Measurements from ENCODE around the gene ATG4B. TPM values are rescaled to one million over a fixed set of nuclear protein-coding genes. Genes with fewer than 3 reads are reported as not detected.

The ATG4B gene
- total and polyA plus RNA-seq, 2 of the 8 experiments (the other 6 are each of a cell fraction or from before 2014, with no cell fraction given): 103 to 155 TPM

DNA sequence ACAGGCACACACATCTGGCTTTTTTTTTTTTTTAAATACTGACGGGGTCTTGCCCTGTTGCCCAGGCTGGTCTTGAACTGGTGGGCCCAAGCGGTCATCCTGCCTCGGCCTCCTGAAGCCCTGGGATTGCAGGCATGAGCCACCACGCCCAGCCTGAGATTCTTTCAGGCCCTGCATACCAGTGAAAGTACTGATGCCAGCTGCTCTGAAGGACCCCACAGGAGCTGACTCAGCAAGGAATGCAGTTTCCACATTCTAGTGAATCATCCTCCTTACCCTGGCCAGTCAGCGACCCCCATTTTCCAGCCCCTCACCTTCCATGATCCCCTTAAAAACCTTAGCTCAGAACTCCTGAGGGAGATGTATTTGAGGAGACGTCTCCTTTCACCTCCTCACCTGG lies 55.0 kb downstream of the ATG4B start (continued):
- TF ChIP-seq, protein P1, sequence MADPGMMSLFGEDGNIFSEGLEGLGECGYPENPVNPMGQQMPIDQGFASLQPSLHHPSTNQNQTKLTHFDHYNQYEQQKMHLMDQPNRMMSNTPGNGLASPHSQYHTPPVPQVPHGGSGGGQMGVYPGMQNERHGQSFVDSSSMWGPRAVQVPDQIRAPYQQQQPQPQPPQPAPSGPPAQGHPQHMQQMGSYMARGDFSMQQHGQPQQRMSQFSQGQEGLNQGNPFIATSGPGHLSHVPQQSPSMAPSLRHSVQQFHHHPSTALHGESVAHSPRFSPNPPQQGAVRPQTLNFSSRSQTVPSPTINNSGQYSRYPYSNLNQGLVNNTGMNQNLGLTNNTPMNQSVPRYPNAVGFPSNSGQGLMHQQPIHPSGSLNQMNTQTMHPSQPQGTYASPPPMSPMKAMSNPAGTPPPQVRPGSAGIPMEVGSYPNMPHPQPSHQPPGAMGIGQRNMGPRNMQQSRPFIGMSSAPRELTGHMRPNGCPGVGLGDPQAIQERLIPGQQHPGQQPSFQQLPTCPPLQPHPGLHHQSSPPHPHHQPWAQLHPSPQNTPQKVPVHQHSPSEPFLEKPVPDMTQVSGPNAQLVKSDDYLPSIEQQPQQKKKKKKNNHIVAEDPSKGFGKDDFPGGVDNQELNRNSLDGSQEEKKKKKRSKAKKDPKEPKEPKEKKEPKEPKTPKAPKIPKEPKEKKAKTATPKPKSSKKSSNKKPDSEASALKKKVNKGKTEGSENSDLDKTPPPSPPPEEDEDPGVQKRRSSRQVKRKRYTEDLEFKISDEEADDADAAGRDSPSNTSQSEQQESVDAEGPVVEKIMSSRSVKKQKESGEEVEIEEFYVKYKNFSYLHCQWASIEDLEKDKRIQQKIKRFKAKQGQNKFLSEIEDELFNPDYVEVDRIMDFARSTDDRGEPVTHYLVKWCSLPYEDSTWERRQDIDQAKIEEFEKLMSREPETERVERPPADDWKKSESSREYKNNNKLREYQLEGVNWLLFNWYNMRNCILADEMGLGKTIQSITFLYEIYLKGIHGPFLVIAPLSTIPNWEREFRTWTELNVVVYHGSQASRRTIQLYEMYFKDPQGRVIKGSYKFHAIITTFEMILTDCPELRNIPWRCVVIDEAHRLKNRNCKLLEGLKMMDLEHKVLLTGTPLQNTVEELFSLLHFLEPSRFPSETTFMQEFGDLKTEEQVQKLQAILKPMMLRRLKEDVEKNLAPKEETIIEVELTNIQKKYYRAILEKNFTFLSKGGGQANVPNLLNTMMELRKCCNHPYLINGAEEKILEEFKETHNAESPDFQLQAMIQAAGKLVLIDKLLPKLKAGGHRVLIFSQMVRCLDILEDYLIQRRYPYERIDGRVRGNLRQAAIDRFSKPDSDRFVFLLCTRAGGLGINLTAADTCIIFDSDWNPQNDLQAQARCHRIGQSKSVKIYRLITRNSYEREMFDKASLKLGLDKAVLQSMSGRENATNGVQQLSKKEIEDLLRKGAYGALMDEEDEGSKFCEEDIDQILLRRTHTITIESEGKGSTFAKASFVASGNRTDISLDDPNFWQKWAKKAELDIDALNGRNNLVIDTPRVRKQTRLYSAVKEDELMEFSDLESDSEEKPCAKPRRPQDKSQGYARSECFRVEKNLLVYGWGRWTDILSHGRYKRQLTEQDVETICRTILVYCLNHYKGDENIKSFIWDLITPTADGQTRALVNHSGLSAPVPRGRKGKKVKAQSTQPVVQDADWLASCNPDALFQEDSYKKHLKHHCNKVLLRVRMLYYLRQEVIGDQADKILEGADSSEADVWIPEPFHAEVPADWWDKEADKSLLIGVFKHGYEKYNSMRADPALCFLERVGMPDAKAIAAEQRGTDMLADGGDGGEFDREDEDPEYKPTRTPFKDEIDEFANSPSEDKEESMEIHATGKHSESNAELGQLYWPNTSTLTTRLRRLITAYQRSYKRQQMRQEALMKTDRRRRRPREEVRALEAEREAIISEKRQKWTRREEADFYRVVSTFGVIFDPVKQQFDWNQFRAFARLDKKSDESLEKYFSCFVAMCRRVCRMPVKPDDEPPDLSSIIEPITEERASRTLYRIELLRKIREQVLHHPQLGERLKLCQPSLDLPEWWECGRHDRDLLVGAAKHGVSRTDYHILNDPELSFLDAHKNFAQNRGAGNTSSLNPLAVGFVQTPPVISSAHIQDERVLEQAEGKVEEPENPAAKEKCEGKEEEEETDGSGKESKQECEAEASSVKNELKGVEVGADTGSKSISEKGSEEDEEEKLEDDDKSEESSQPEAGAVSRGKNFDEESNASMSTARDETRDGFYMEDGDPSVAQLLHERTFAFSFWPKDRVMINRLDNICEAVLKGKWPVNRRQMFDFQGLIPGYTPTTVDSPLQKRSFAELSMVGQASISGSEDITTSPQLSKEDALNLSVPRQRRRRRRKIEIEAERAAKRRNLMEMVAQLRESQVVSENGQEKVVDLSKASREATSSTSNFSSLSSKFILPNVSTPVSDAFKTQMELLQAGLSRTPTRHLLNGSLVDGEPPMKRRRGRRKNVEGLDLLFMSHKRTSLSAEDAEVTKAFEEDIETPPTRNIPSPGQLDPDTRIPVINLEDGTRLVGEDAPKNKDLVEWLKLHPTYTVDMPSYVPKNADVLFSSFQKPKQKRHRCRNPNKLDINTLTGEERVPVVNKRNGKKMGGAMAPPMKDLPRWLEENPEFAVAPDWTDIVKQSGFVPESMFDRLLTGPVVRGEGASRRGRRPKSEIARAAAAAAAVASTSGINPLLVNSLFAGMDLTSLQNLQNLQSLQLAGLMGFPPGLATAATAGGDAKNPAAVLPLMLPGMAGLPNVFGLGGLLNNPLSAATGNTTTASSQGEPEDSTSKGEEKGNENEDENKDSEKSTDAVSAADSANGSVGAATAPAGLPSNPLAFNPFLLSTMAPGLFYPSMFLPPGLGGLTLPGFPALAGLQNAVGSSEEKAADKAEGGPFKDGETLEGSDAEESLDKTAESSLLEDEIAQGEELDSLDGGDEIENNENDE (IDR thresholded peaks at IDR 0.05; ENCODE audit: insufficient replicate concordance, low read length): no peak
- TF ChIP-seq, protein P2, sequence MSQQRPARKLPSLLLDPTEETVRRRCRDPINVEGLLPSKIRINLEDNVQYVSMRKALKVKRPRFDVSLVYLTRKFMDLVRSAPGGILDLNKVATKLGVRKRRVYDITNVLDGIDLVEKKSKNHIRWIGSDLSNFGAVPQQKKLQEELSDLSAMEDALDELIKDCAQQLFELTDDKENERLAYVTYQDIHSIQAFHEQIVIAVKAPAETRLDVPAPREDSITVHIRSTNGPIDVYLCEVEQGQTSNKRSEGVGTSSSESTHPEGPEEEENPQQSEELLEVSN (IDR thresholded peaks at IDR 0.05): no peak
- TF ChIP-seq RAD21 (IDR thresholded peaks at IDR 0.05 in 1 of 2, conservative IDR thresholded peaks at IDR 0.05 in 1 of 2; ENCODE audit: low read depth in 2 of 2, low read length in 2 of 2) (no peak), CHD2 (IDR thresholded peaks at IDR 0.05; ENCODE audit: low read length) (no peak), CREB1 (IDR thresholded peaks at IDR 0.05) (no peak), POLR2A (IDR thresholded peaks at IDR 0.05; ENCODE audit: control extremely low read depth in 1 of 2, low read depth in 2 of 2, low read length in 2 of 2) (no peak), BCL11A (IDR thresholded peaks at IDR 0.05; ENCODE audit: low read depth in 2 of 2, low read length in 2 of 2) (no peak), SIN3A (conservative IDR thresholded peaks at IDR 0.05 in 1 of 2, IDR thresholded peaks at IDR 0.05 in 1 of 2; ENCODE audit: low read depth in 1 of 2, low read length in 2 of 2) (no peak), FOSL1 (IDR thresholded peaks at IDR 0.05; ENCODE audit: insufficient read depth, low read depth, low read length) (no peak), EP300 (IDR thresholded peaks at IDR 0.05; ENCODE audit: borderline replicate concordance in 1 of 2, low read depth in 2 of 2, low read length in 2 of 2) (no peak), CBX8 (IDR thresholded peaks at IDR 0.05; ENCODE audit: borderline replicate concordance, low read depth, low read length) (no peak)

Measured in H1 (cell line).